Naive thymus-derived CD8-positive, alpha-beta T cell (primary cell): ENCODE results near the gene CALHM3. TPM values are rescaled to one million over a fixed set of nuclear protein-coding genes. Genes with fewer than 3 reads are reported as not detected.
"Not testable (repeated sequence)": the region's sequence is repeated elsewhere in the genome, so short reads cannot be mapped to it uniquely, and the experiment has no call there.

Experiments used
- ATAC-seq, 2 donors: fragments of 150-1000 bp; cut with Tn5 transposase in 1 of 2; sonication (Bioruptor Pico), chemical (Tn5 transposase) in 1 of 2; 1 replicate in 1 of 2; 2 replicates in 1 of 2; pipeline ENCODE4 v1.10.0; 2021; ENCODE audit warnings: mild to moderate bottlenecking in 2 of 2, moderate library complexity in 2 of 2
- POLR2A ChIA-PET: fragments of 350-600 bp; sonication (Branson Sonifier 250); formaldehyde crosslinking; loops from one replicate; lab custom pipeline; 2021; ENCODE audit warnings: antibody characterized with exemption; lab: Charles Lee
- DNase-seq, 10 donors: peaks; one replicate each; pipeline versions ENCODE4 v3.0.0 to v3.0.0-alpha.2; 2020 to 2022
- H3K27ac Mint-ChIP-seq, 10 donors: one replicate each; pipeline ENCODE4 v1.8.0; 2020 to 2022; ENCODE audit warnings: mild to moderate bottlenecking in 10 of 10, mixed read lengths in 10 of 10, moderate library complexity in 4 of 10, inconsistent platforms in 1 of 10
- H3K27me3 Mint-ChIP-seq, 5 donors: one replicate each; pipeline ENCODE4 v1.8.0; 2021 to 2022; ENCODE audit warnings: mixed read lengths in 5 of 5
- H3K36me3 Mint-ChIP-seq, 3 donors: one replicate each; pipeline ENCODE4 v1.8.0; 2020 to 2022; ENCODE audit warnings: mixed read lengths in 3 of 3, mild to moderate bottlenecking in 2 of 3, inconsistent platforms in 1 of 3
- H3K4me1 Mint-ChIP-seq, 4 donors: one replicate each; pipeline ENCODE4 v1.8.0; 2021 to 2022; ENCODE audit warnings: mixed read lengths in 4 of 4
- H3K4me3 Mint-ChIP-seq, 10 donors: one replicate each; pipeline ENCODE4 v1.8.0; 2020 to 2022; ENCODE audit warnings: mild to moderate bottlenecking in 10 of 10, mixed read lengths in 10 of 10, moderate library complexity in 6 of 10, inconsistent platforms in 1 of 10
- H3K9me3 Mint-ChIP-seq, 9 donors: one replicate each; pipeline ENCODE4 v1.8.0; 2020 to 2022; ENCODE audit warnings: mixed read lengths in 9 of 9, mild to moderate bottlenecking in 3 of 9, inconsistent platforms in 1 of 9, moderate library complexity in 1 of 9
- polyA plus RNA-seq, 3 donors: library from polyadenylated mRNA; unstranded; fragments of 300-500 nt; fragmentation: Illumina TruSeq; gene quantifications; one replicate each; pipeline ENCODE4 v1.2.3, GENCODE V29; 2021
- total RNA-seq, 8 experiments: library from RNA in 2 of 8; stranded (reverse) in 2 of 8; gene quantifications; one replicate each; pipeline ENCODE4 v1.2.3 and lab custom pipeline; 2021 to 2026

The CALHM3 gene
- total and polyA plus RNA-seq, 5 experiments from 2014 or later, result not detected

DNA sequence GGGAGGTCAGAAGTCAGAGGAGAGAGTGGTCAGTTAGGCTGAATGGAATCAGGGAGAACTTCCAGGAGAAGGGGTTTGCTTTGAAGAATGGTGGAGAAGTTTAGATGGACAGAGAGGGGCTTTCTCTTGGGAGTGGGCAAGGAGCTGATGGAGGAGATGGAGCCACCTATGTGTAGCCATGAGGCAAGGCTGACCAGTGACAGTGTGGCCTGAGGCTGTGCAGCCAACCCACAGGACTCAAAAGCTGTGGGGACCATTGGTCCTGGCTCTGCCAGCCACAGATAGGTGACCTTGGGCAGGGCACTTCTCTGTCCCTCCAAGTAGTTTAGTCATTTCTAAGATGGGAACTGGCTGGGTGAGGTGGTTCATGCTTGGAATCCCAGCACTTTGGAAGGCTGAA, 33.1 kb upstream of the CALHM3 start:
- Mint-ChIP-seq H3K4me3 (no peak overlapping the region), H3K9me3 (no peaks in the 10 kb centered on the region), H3K36me3 (no peaks in the 10 kb centered on the region), H3K27me3 (peaks cover 0 to 14% (median 0%) of the 10 kb centered on the region in 5 donors), H3K4me1 (peaks cover 0 to 6% (median 4%) of the 10 kb centered on the region in 4 donors), H3K27ac (no peak overlapping the region)
- POLR2A ChIA-PET, result no interaction called here
- DNase-seq, result peak in 1 of 10 donors; percentile 15
- ATAC-seq, result no peak

DNA sequence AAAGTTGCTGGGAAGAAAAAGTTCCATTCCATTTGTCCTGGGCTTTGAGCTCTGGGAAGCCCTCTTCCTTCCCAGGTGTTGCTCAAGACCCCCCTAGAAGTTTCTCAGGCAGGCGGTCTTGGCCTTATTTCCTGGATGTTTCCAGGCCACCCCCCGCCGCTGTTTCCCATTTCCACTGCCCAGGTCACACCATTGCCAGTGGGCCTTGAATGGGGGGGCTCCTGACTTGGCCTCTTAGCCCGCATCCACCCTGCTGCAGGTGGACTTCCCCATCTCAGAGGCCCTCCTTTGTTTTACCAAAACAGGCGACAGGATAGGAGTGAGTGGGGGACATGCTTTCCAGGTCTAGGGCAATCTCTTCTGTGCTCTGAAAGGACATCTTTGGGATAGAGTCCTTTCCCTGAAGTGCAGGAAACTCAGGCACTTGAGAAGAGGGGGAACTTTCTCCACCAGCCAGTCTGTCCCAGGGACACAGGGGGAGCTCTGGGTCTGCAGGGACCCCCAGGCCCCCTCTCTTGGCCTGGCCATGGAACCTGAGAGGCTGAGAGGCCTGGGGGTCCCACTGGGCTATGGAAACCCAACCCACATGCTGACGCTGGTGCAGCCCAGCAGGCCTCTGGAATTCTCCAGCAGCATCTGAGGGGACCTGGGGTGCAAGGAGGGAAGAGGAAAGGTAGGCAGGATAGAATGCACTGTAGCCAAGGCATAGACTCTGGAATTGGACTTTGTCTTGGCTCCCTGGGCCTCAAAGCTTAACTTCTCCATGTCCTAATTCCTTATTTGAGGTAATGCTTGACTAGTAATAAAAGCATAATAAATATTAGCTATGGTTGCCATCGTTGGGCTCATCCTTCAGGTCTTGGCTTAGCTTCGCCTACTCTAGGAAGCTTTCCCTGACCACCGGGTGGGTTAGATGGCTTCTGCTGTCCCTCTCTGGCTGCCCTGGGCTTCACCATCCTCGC, 32.0 kb upstream of the CALHM3 start:
- Mint-ChIP-seq H3K36me3 (no peaks in the 10 kb centered on the region), H3K9me3 (no peaks in the 10 kb centered on the region), H3K27ac (no peak overlapping the region), H3K4me1 (peaks cover 0 to 6% (median 4%) of the 10 kb centered on the region in 4 donors), H3K27me3 (peaks cover 0 to 17% (median 0%) of the 10 kb centered on the region in 5 donors), H3K4me3 (no peak overlapping the region)
- POLR2A ChIA-PET, result no interaction called here
- ATAC-seq (no peak), DNase-seq (peak in 1 of 10 donors; percentile 49)

DNA sequence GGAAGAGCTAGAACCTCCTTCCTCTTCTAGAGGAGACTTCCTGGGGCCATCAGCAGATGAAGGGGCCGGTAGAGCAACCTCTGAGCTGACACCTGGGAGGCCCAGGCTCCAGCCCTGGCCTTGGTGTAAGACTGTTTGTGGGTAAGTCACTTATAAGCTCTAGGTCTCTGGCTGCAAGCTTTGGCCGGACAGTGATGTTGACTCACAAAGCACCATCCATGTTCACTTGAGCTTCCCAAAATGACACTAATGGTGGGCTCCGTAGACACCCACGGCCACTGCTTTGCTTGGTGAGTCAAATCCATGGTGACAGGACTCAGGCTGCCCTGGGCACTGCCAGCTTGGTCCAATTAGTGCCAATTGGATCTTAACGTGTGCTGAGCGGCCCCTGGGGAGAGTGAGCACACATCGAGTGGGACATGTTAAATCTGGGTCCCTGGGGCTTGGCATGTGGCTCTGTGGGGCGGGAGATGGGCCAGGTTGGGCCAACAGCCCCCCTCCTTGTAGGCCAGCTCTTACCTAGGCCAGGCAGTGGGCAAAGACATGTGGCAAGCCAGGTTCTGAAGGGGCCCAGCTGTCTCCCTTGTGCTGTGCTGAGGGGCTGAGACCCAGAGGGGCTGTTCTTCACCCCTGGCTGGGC, 31.1 kb upstream of the CALHM3 start:
- Mint-ChIP-seq H3K36me3 (no peaks in the 10 kb centered on the region), H3K27me3 (peaks cover 0 to 17% (median 0%) of the 10 kb centered on the region in 5 donors), H3K9me3 (no peaks in the 10 kb centered on the region), H3K4me3 (no peak overlapping the region), H3K27ac (no peak overlapping the region), H3K4me1 (peaks cover 0 to 3% (median under 1%) of the 10 kb centered on the region in 4 donors)
- POLR2A ChIA-PET, result no interaction called here
- peak in 1 of 10 donors; percentile 45 for DNase-seq
- no peak for ATAC-seq

GRCh38 chr10:103507235-103508191, 28.5 kb upstream of the CALHM3 start:
- H3K27ac Mint-ChIP-seq, result no peak overlapping the region
- H3K9me3 Mint-ChIP-seq, result no peaks in the 10 kb centered on the region
- POLR2A ChIA-PET, result no interaction called here
- no peaks in the 10 kb centered on the region for H3K36me3 Mint-ChIP-seq
- peaks cover 2 to 20% (median 11%) of the 10 kb centered on the region in 5 donors for H3K27me3 Mint-ChIP-seq
- ATAC-seq (no peak), DNase-seq (peak in 1 of 10 donors; percentile 55)
- H3K4me3 Mint-ChIP-seq, result no peak overlapping the region
- peaks cover 5 to 11% (median 6%) of the 10 kb centered on the region in 4 donors for H3K4me1 Mint-ChIP-seq

GRCh38 chr10:103506061-103506460, 27.0 kb upstream of the CALHM3 start:
- POLR2A ChIA-PET, result interaction anchor here (0.5 to 0.7 kb wide), 2 partner anchors 129 to 181 kb away, joined by 3 read pairs; no protein-coding TSS in a partner anchor
- Mint-ChIP-seq H3K36me3 (no peaks in the 10 kb centered on the region), H3K27me3 (peaks cover 4 to 30% (median 14%) of the 10 kb centered on the region in 5 donors), H3K4me3 (no peak overlapping the region), H3K27ac (no peak overlapping the region), H3K9me3 (no peaks in the 10 kb centered on the region), H3K4me1 (peaks cover 3 to 11% (median 6%) of the 10 kb centered on the region in 4 donors)
- peak in 1 of 10 donors; percentile 19 for DNase-seq
- no peak for ATAC-seq

- H3K27ac Mint-ChIP-seq, result peak overlapping the region in 2 of 10 donors; percentile 8 to 39
- POLR2A ChIA-PET, result no interaction called here
- H3K4me1 Mint-ChIP-seq, result peaks cover 3 to 11% (median 6%) of the 10 kb centered on the region in 4 donors
- H3K4me3 Mint-ChIP-seq, result no peak overlapping the region
- DNase-seq (peak in 1 of 10 donors; percentile 59), ATAC-seq (peak in 1 of 2 donors; percentile 58)
- no peaks in the 10 kb centered on the region for H3K9me3 Mint-ChIP-seq
- H3K27me3 Mint-ChIP-seq, result peaks cover 12 to 40% (median 26%) of the 10 kb centered on the region in 5 donors
- H3K36me3 Mint-ChIP-seq, result no peaks in the 10 kb centered on the region
These were observed 25.2 kb upstream of the CALHM3 start for GRCh38 chr10:103504181-103504783.

DNA sequence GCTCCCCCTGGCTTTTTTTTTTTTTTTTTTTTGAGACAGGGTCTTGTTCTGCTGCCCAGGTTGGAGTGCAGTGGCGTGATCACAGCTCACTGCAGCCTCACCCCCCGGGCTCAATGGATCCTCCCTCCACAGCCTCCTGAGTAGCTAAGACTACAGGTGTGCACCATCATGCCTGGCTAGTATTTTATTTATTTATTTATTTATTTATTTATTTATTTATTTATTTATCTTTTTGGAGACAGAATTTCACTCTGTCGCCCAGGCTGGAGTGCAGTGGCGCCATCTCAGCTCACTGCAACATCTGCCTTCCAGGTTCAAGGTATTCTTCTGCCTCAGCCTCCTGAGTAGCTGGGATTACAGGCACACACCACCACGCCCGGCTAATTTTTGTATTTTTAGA, 24.7 kb upstream of the CALHM3 start:
- H3K9me3 Mint-ChIP-seq, POLR2A ChIA-PET, H3K36me3 Mint-ChIP-seq, ATAC-seq, H3K4me3 Mint-ChIP-seq: not testable (repeated sequence)
- peaks cover 12 to 40% (median 26%) of the 10 kb centered on the region in 5 donors for H3K27me3 Mint-ChIP-seq
- peaks cover 3 to 11% (median 6%) of the 10 kb centered on the region in 4 donors for H3K4me1 Mint-ChIP-seq
- H3K27ac Mint-ChIP-seq, result peak overlapping the region in 1 of 10 donors; percentile 41
- DNase-seq, result peak in 1 of 10 donors; percentile 3

GRCh38 chr10:103502849-103503660, 24.0 kb upstream of the CALHM3 start:
- peak in 1 of 10 donors; percentile 40 for DNase-seq
- ATAC-seq, result no peak
- Mint-ChIP-seq H3K4me1 (peaks cover 3 to 11% (median 6%) of the 10 kb centered on the region in 4 donors), H3K36me3 (no peaks in the 10 kb centered on the region), H3K4me3 (no peak overlapping the region), H3K27me3 (peaks cover 12 to 39% (median 26%) of the 10 kb centered on the region in 5 donors), H3K9me3 (no peaks in the 10 kb centered on the region), H3K27ac (peak overlapping the region in 2 of 10 donors; percentile 41 to 49)
- POLR2A ChIA-PET, result no interaction called here

- DNase-seq (peak in 1 of 10 donors; percentile 38), ATAC-seq (no peak)
- H3K36me3 Mint-ChIP-seq, result no peaks in the 10 kb centered on the region
- H3K27ac Mint-ChIP-seq, result no peak overlapping the region
- peaks cover 3 to 11% (median 6%) of the 10 kb centered on the region in 4 donors for H3K4me1 Mint-ChIP-seq
- POLR2A ChIA-PET, result no interaction called here
- H3K27me3 Mint-ChIP-seq, result peaks cover 12 to 54% (median 37%) of the 10 kb centered on the region in 5 donors
- no peaks in the 10 kb centered on the region for H3K9me3 Mint-ChIP-seq
- H3K4me3 Mint-ChIP-seq, result no peak overlapping the region
These were observed 22.1 kb upstream of the CALHM3 start for GRCh38 chr10:103501186-103501585.

DNA sequence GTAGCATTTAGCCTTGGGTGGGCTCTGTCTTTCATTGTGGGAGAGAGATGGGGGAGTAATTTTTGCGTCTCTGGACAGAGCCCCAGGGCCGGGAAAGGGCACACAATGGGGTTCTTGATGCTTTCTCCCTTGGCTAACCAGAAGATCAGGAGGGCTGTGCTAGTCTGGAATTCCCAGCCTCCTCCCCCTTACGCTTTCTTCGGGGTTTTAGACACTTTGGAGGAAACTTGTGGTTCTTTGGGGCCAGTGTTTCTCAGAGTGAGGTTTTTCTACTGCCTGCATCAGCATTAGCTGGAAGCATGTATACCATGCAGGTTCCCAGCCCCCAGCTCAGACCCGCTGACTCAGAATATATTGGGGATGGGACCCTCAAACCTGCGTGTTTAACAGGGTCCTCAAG, 21.4 kb upstream of the CALHM3 start:
- DNase-seq (peak in 1 of 10 donors; percentile 4), ATAC-seq (no peak)
- no peak overlapping the region for H3K27ac Mint-ChIP-seq
- H3K36me3 Mint-ChIP-seq, result no peaks in the 10 kb centered on the region
- no peak overlapping the region for H3K4me3 Mint-ChIP-seq
- no peaks in the 10 kb centered on the region for H3K9me3 Mint-ChIP-seq
- H3K4me1 Mint-ChIP-seq, result peaks cover 3 to 11% (median 6%) of the 10 kb centered on the region in 4 donors
- H3K27me3 Mint-ChIP-seq, result peaks cover 16 to 54% (median 44%) of the 10 kb centered on the region in 5 donors
- POLR2A ChIA-PET, result no interaction called here

GRCh38 chr10:103499881-103500280, 20.8 kb upstream of the CALHM3 start:
- H3K27ac Mint-ChIP-seq, result no peak overlapping the region
- H3K9me3 Mint-ChIP-seq, result no peaks in the 10 kb centered on the region
- no peaks in the 10 kb centered on the region for H3K36me3 Mint-ChIP-seq
- H3K27me3 Mint-ChIP-seq, result peaks cover 18 to 54% (median 47%) of the 10 kb centered on the region in 5 donors
- no peak overlapping the region for H3K4me3 Mint-ChIP-seq
- POLR2A ChIA-PET, result interaction anchor here (0.6 kb wide), 1 partner anchor 147 kb away, joined by 3 read pairs; no protein-coding TSS in a partner anchor
- DNase-seq (peak in 1 of 10 donors; percentile 9), ATAC-seq (no peak)
- H3K4me1 Mint-ChIP-seq, result peaks cover 3 to 11% (median 8%) of the 10 kb centered on the region in 4 donors
